Measurements from ENCODE around the gene OSTN.
"Not testable (repeated sequence)": the region's sequence is repeated elsewhere in the genome, so short reads cannot be mapped to it uniquely, and the experiment has no call there.

Gene OSTN

GRCh38 chr3:191198932-191199331, at the start of gene OSTN:
Gene OSTN, plus strand, starts transcription at chr3:191199241. Its CDS starts 13,292 bp downstream, at chr3:191212533.
- Histone ChIP-seq H3K4me3 (no peak within 1 kb of the TSS), H3K27ac (no peak within 1 kb of the TSS)

- Histone ChIP-seq H3K4me3 (no peak overlapping the region), H3K27ac (no peak overlapping the region)
Observed at GRCh38 chr3:191151653-191152052, 47.4 kb upstream of the OSTN start.

GRCh38 chr3:191154827-191155226, 44.2 kb upstream of the OSTN start:
- H3K4me3 ChIP-seq = no peak overlapping the region
- H3K27ac ChIP-seq = no peak overlapping the region

GRCh38 chr3:191158247-191158646, 40.8 kb upstream of the OSTN start:
- Histone ChIP-seq H3K4me3 (no peak overlapping the region), H3K27ac (no peak overlapping the region)

GRCh38 chr3:191158815-191159214, 40.2 kb upstream of the OSTN start:
- H3K4me3 ChIP-seq = no peak overlapping the region
- H3K27ac ChIP-seq = no peak overlapping the region

GRCh38 chr3:191165802-191166201, 33.2 kb upstream of the OSTN start:
- H3K4me3 ChIP-seq = no peak overlapping the region

GRCh38 chr3:191166368-191166767, 32.7 kb upstream of the OSTN start:
- Histone ChIP-seq H3K27ac (no peak overlapping the region), H3K4me3 (no peak overlapping the region)

More at GRCh38 chr3:191165802-191166201, 33.2 kb upstream of the OSTN start:
- H3K27ac ChIP-seq = no peak overlapping the region

- H3K4me3 ChIP-seq = no peak overlapping the region
Observed at GRCh38 chr3:191169566-191169965, 29.5 kb upstream of the OSTN start.

GRCh38 chr3:191170097-191170496, 28.9 kb upstream of the OSTN start:
- no peak overlapping the region for H3K4me3 ChIP-seq
- H3K27ac ChIP-seq = no peak overlapping the region

More at GRCh38 chr3:191169566-191169965, 29.5 kb upstream of the OSTN start:
- H3K27ac ChIP-seq = no peak overlapping the region

- Histone ChIP-seq H3K4me3 (no peak overlapping the region), H3K27ac (no peak overlapping the region)
Observed at GRCh38 chr3:191175102-191175501, 23.9 kb upstream of the OSTN start.

GRCh38 chr3:191176038-191176785, 22.8 kb upstream of the OSTN start:
- Histone ChIP-seq H3K27ac (no peak overlapping the region), H3K4me3 (no peak overlapping the region)

GRCh38 chr3:191185382-191185781, 13.7 kb upstream of the OSTN start:
- not testable (repeated sequence) for H3K4me3 ChIP-seq, H3K27ac ChIP-seq

- H3K4me3 ChIP-seq, H3K27ac ChIP-seq: not testable (repeated sequence)
Observed at GRCh38 chr3:191188246-191188645, 10.8 kb upstream of the OSTN start.

GRCh38 chr3:191192270-191192669, 6.8 kb upstream of the OSTN start:
- not testable (repeated sequence) for H3K4me3 ChIP-seq, H3K27ac ChIP-seq

GRCh38 chr3:191192941-191193340, 6.1 kb upstream of the OSTN start:
- no peak overlapping the region for H3K4me3 ChIP-seq
- H3K27ac ChIP-seq = no peak overlapping the region

GRCh38 chr3:191197761-191198306, 1.2 kb upstream of the OSTN start:
- Histone ChIP-seq H3K4me3 (no peak overlapping the region), H3K27ac (no peak overlapping the region)

GRCh38 chr3:191198480-191198879, 561 bp upstream of the OSTN start:
- Histone ChIP-seq H3K4me3 (no peak overlapping the region), H3K27ac (no peak overlapping the region)

- no peak overlapping the region for H3K4me3 ChIP-seq
- no peak overlapping the region for H3K27ac ChIP-seq
Observed at GRCh38 chr3:191210032-191210431, 11.0 kb downstream of the OSTN start.

GRCh38 chr3:191216510-191216909, 17.5 kb downstream of the OSTN start:
- no peak overlapping the region for H3K27ac ChIP-seq
- no peak overlapping the region for H3K4me3 ChIP-seq

- H3K4me3 ChIP-seq = no peak overlapping the region
- no peak overlapping the region for H3K27ac ChIP-seq
Observed at GRCh38 chr3:191217301-191217700, 18.3 kb downstream of the OSTN start.

- Histone ChIP-seq H3K27ac (no peak overlapping the region), H3K4me3 (no peak overlapping the region)
Observed at GRCh38 chr3:191220908-191221307, 21.9 kb downstream of the OSTN start.

GRCh38 chr3:191221638-191222037, 22.6 kb downstream of the OSTN start:
- Histone ChIP-seq H3K27ac (no peak overlapping the region), H3K4me3 (no peak overlapping the region)
